Activated CD4-positive, alpha-beta T cell treated with anti-CD3 and anti-CD28 coated beads, Interleukin-2, amount 50 U/mL, for 24 hours (primary cell): ENCODE results near the gene ACOT7.
"Not testable (repeated sequence)": the region's sequence is repeated elsewhere in the genome, so short reads cannot be mapped to it uniquely, and the experiment has no call there.

ENCODE experiments used
- DNase-seq, 2 donors: peaks; one replicate each; pipeline ENCODE4 v3.0.0-alpha.2; 2020; ENCODE audit warnings: low read depth in 1 of 2, low spot score in 1 of 2

Gene ACOT7

DNA sequence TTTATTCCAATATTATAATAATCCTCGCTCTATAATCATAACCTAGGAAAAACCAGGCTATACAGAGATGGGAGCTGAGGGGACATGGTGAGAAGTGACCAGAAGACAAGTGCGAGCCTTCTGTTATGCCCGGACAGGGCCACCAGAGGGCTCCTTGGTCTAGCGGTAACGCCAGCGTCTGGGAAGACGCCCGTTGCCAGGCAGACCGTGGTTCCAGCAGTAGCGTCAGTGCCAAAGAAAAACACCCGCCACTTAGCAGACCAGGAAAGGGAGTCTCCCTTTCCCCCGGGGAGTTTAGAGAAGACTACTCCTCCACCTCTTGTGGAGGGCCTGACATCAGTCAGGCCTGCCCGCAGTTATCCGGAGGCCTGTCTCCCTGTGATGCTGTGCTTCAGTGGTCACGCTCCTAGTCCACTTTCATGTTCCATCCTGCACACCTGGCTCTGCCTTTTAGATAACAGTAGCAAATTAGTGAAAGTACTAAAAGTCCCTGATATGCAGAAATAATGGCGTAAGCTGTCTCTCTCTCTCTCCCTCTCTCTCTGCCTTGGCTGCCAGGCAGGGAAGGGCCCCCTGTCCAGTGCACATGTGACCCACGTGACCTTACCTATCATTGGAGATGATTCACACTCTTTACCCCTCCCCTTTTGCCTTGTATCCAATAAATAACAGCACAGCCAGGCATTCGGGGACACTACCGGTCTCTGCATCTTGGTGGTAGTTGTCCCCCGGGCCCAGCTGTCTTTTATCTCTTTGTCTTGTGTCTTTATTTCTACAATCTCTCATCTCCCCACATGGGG, 30.3 kb downstream of the ACOT7 start:
- not testable (repeated sequence) for DNase-seq

DNA sequence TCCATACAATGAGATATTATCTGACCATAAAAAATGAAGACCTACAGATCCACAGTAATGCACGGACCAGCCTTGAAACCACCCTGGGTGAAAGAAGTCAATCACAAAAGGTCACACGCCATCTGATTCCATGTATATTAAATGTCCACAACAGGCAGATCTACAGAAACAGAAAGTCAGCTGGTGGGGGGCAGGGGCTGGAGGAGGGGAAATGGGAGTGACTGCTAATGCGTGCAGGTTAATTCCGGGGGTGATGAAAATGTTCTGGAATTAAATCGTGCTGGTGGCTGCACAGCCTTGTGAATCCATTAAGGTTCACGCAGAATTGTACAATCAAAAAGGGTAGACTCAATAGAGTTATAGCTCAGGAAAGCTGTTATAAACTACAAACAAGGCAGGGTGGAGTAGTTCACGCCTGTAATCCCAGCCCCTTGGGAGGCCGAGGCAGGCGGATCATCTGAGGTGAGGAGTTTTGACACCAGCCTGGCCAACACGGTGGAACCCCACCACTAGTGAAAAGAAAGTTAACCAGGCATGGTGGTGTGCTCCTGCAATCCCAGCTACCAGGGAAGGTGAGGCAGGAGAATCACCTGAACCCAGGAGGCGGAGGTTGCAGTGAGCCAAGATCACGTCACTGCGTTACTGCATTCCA, 32.3 kb downstream of the ACOT7 start:
- DNase-seq: no peak

DNA sequence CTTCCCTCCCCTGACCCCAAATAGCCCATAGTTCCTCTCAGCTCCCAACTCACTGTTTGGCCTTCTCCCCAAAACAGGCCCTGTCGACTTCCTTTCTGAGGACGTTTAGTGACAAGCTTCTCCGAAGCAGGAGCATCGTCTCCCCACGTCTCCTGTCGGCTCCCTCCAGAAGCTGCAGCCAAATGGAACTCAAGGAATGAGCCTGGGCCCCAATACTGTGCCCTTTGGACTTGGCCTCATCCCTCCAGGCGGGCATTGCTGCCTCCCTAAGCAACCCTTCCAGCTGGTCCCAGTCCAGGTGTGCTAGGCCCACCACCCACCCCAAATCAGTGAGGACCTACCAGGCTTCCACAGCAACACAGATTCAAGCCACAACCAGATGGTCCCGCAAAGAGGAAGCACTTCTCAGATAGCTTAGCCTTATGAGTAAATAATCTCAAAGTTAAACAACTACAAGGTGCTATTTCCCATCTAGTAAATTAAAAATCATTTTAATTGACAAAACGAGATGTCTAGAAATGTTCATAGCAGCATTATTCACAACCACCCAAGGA, 33.0 kb downstream of the ACOT7 start:
- no peak for DNase-seq

DNA sequence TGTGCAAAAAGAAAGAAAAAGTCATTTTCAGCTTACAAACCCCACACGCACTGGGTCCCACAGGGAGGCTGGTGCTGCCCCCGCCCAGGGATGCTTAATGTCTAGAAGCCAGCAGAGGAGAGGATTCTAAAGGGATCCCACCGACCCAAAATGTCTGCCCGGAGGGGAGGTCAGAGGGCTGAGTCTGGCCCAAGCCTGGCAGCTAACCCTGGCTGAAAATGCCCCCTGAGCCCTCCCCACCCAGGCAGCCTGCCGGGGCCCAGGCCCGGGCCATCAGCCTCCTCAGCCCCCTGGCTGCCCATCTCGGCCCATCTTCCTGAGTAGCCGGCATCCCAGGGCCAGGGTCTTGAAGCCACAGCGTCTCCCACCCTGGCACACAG, 33.5 kb downstream of the ACOT7 start:
- no peak for DNase-seq

DNA sequence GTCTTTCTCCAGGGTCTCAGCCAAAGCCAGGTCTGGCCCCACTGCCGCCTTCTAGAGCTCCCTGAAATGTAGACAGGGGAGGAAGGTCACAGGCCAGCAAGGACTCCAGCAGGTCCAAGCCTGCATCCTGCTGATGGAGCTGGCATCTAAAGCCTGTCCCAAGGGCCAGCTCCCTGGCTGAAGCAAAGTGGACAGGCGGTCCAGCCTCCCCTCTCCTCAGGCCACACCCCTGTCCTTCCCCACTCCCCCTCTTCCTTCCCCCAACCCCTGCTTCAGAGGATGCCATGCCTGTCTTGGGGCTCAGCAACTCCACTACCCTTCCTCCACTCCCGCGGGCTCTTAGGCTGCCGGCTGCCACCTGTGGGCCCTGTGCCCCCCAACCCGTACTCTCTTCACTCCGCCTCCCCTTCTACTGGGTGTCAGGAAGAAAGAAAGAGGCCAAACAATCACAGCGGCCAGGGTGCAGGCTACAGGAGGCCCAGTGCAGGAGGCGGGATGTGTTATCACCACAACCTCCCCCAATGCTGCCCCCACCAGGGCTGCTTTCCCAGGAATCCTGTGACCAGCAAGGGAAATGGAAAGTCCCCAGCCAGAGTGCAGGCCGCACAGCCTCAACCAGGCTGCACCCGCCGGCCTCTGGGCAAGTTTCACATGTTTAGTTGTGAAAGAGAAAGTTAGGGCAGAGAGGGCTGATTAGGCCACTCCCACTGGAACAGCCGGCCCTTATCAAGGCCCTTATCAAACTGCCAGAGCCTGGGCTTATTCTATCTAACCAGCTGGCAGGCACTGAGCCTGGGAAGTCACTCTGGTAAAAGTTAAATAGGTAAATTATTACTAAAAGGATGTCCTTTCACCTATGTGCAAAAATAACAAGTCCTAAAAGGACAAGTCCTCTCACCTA, 34.1 kb downstream of the ACOT7 start:
- peak in 1 of 2 donors; percentile 24 for DNase-seq

DNA sequence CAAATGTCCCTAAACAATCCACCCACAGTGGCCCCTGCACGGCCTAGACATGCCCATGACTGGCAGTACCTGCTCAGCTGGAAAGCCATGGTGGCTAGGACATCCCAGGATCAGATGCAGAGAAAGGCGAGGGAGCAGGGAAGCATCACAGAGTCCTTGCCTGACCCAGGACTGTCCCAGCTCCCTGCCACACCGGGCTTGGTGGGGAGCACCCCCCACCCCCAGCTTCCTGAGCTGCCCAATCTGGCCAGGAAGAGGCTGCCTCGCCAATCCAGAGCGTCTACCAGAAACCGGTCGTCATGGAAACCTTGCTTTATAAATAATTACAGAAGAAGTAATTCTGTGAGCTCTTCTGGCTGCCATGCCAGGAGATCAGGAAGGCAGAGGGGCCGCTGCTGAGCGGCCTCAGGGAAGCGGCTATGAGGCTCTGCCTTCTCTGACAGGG, 34.8 kb downstream of the ACOT7 start:
- DNase-seq: peak in 1 of 2 donors; percentile 17

DNA sequence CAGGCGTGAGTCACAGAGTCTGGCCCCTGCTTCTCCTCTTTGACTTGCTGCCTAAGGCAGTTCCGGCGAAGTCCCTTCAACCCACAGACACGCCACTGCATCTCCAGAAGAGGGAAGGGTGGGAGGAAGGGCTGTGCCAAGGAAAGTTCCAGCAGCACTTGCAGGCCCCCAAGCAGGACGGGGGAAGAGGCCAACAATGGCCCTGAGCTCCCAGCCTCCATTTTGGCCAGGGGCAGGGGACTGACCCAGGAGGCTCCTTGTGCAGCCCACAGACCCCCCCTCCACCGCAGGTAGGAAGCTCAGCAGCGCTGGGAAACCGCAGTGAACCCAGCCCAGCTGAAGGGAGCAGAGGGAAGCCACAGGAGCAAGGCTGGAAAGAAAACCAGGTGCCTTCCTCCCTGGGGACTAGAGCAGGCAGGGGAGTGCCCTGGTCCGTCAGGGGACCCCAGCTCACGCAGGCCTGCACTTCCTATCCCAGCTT, 35.4 kb downstream of the ACOT7 start:
- no peak for DNase-seq

DNA sequence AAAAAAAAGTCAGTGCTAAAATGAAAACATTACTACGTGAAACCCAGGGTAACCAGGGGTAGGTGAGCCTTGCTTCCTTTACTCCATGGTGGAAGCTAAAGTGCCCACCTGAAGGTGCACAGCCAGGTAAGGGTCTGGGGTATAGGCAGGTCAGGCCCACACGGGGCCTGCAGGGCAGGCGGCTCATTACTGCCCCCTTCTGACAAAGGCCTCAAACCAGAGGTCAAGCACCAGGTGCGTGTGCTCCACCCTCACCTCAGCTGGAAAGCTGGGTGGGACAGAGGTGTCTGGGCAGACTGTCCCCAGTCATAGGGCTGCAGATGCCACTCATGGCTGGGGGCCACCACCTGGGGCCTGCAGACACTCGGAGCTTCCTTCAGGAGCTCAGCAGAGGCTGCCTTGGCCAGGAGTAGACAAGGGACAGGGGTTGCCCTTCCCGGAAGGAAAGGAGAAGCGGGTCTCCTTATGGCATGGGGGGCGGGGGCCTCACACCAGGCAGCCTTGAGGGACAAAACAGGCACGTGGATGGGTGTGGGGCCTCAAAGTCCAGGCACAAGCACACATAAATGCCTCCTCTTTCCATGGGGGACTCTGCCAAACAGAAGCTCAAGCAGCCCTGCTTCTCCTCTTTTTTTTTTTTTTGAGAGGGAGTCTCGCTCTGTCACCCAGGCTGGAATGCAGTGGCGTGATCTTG, 36.2 kb downstream of the ACOT7 start:
- no peak for DNase-seq

DNA sequence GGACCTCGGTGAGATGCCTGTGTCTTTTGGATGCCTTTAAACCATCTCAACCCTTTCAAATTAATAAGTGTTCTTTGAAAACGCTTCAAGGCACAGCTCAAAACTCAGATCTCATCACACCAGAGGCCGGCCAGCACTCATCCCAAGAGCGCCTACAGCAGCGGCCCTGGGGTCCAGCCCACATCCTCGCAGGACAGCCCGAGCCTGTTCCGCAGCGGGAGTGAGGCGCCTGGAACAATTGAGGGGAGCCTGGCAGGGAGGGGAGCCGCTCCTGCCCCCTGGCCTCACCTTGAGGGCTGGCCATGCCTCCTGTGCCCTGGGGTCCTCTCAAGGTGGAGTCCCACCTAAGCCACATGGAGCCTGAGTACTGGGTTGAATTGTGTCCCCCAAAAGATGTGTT, 37.9 kb downstream of the ACOT7 start:
- no peak for DNase-seq

DNA sequence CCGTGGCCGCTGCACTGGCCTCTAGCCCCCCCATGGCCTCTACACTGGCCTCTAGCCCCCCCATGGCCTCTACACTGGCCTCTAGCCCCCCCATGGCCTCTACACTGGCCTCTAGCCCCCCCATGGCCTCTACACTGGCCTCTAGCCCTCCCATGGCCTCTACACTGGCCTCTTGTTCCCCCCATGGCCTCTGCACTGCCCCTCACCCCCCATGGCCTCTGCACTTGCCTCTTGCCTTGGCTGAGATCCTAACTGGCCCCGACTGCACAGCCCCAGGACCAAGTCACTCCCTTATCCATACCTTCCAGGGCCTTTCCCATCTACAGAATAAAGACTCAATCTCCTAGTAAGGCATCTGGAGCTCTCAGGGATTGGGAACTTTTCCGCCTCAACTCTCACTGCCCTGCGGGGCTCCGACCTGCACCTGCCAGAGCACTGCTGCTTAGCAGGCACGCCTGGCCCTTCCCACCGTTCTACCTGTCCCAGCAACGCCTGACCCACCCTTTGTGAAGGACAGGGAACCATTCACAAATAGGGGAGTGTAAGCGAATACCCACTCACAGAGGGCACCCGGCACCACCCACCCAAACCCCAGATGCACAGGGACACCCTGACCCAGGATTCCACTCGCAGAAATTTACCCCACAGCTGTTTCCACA, 38.8 kb downstream of the ACOT7 start:
- DNase-seq: no peak

DNA sequence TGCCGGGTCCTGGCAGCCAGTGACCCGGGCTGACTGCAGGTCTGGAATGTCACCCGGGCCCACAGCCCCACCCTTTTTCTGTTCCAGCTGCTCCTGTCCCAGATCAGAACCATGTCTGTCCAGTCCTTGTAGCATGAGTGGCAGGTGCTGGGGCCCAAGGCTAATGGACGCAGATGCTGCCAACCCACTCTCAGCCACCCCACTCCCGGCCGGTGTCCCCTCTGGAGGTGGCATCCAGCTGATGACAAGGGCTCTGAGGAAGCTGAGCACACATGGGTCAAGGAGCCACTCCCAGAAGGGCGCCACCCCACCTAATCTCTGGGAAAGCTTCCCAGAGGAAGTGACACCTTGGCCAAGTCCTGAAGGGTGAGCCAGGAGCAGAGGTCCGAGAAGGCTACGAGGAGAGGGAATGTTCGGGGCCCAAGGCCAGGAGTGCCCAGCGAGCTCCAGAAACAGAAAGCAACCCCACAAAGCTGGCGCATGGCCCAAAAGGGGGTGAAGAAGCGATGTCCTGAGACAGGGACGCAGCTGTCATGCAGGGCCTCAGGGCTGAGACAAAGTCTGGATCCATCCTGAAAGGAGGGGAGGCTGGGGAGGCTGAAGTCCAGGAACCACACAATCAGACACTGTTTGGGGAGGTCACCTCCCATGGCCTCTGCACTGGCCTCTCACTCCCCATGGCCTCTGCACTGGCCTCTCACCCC, 39.5 kb downstream of the ACOT7 start:
- no peak for DNase-seq

DNA sequence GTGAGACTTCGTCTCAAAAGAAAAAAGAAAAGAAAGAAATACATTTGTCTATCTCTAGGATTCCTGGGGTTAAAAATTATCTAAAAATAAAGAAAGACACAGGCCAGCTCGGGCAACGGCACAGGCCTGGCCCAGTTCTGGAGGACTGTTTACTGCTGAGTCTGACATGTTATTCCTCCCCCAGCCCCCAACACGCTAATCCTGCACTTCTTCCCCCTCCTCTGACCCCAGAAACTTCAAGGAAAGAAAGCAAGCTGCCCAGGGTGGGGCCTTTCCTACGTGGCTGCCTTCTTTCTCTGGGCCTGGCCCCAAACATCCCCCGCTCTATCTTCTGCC, 40.0 kb downstream of the ACOT7 start:
- no peak for DNase-seq

DNA sequence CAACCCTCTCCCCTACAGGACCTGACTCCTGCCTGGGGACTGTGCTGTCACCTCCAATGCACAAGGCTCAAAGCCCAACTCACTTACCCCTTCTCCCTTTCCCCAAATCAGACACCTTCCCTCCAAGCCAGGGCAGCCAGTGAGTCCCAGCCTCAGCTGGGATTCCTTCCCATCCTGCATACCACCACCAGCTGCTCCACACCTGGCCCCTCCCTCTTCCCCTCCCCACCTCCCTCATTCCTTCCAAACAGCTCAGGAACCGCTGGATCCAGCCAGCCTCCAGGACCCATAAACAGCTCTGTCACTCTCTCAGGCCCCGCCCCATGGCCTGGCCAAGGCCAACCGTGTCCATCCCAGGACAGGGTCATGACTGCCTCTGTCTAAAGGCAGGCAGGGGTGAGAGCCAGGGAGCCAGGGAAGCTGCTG, 41.4 kb downstream of the ACOT7 start:
- no peak for DNase-seq

DNA sequence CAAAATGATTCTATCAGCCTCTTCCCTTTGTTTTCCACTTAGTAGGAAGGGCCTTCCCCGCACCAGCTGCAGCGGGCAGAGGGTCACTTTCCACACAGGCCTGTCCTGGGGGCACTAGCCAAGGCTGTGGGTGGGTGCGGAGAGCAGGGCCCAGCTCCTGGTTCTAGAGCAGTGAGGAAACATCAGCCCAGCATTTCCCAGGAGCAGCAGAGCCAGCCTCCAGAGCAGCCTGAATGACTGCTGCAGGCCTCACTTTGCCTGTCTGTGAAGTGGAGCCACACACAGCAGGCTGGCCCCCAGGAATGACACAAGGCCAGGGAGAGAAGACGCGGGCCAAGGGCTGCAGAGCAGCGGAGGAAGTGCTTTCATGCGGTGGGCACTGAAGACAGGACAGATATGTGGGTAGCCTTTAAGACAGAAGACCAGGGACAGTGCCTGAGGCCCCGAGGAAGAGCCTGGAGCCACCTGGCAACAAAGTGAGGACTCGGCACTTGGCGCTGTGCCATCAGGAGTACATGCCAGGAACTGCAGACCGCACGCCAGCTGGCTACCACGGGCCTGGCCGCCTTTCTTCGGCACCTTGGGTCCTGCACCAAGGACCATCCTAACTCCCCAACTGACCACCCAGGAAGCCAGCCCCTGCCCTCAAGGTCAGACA, 42.0 kb downstream of the ACOT7 start:
- DNase-seq: no peak

DNA sequence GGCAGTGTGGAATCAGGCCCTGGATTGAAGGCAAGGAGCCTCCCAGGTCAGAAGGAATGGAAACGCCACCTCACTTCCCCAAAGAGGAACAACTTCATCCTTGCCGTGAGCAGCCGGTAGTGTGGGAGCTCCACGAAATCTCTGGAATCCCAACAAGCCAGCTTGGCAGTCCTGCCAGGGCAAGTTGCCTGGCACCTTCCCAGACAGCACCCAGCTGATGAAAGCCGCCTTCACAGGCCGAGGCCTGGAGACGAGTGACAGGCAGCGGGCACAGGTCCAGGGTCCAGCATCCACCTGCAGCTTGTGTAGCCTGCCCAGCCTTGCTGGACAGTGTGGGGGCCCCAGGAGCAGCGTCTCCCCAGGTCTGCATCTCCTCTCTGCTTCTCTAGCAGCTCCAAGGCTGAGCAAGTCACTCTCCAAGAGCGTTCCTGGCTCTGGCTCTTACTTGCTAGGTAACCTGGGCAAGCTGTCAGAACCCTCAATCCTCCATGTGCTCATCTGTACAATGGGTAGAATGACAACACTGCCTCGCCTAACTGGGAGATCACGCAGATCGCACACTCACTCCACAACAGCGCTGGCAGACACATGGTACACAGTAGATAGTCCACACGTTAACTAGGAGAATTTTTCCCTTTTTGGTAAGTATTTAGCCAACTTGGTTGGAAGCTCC, 43.0 kb downstream of the ACOT7 start:
- DNase-seq: no peak

DNA sequence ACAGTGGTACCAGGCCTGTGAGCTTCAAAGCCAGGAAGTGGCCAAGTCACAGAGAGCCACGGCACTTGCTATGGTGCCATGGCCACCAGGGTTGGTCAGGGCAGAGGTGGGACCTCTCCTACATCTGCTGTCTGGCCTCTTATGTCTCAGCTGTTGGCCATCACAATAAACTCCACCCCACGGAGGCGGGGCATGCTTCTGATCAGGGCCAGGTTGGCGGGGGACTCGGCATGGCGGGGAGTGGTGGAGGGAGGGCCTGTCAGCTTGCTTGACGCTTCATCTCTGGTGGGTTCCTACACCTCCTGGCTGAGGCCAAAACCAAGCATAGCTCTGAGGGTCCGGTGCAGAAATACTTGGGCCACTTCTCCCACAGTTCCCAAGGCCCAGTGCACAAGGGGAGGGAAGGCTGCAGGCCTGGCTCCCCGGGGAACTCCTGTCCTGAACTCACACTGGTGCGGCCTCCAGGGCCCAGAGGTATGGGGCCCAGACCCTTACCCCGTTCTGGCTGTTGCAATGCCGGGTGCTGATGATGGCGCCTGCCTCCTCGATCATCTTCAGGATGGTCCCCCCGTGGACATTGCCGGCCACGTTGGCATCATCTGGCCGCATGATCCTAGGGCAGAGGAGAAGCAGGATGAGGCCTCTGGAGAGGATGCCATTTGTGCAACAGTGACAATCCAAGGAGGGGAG, 44.2 kb downstream of the ACOT7 start:
- no peak for DNase-seq

DNA sequence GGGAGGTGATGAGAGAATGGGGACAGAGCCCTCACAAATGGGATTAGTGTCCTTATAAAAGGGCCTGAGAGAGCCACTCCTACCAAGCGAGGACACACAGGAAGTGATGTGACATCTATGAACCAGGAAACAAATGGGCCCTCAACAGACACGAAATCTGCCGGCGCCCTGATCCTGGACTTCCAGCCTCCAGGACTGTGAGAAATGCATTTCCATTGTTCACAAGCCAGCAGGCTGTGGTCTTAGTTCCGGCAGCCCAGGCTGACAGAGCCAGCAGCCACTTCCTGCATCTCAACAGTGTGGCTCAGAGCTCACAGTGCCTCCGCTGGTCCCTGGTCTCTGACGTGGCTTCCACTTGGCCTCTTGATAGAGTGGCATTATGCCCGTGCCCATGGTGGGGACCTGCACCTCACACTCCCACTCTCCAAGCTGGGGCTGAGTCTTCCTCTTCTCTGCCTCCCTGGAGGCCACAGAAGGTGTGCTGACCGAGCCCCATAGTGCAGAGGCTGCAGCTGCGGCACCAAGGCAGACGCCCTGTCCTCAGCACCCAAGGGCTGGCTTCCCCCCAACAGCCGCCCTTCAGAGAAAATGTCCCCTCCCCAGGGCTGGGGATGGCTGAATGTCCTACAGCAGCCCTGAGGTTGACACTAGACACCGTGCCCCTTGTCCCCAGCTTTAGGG, 44.9 kb downstream of the ACOT7 start:
- peak in 1 of 2 donors; percentile 18 for DNase-seq
